Mesenchymal stem cell (in vitro differentiated cells and primary cell): ENCODE results near the gene DNAH14.
"Not testable (repeated sequence)": the region's sequence is repeated elsewhere in the genome, so short reads cannot be mapped to it uniquely, and the experiment has no call there.

ENCODE experiments used
- DNase-seq: peaks from one replicate; pipeline ENCODE4 v3.0.0-alpha.2; 2013
- H2AFZ ChIP-seq: one replicate; pipeline ENCODE4 v1.6.1; 2013; ENCODE audit warnings: low read depth, mild to moderate bottlenecking, control low read depth, inconsistent platforms, low read length, moderate library complexity
- H2AK5ac ChIP-seq: 2 replicates; pipeline ENCODE4 v1.6.1; 2013; ENCODE audit warnings: low read length, moderate library complexity, mild to moderate bottlenecking, inconsistent platforms; ENCODE audit not compliant: severe bottlenecking
- H2BK120ac ChIP-seq: one replicate; pipeline ENCODE4 v1.6.1; 2013; ENCODE audit warnings: low read depth, mild to moderate bottlenecking, inconsistent platforms, low read length, moderate library complexity
- H2BK12ac ChIP-seq, 2 experiments: one replicate each; pipeline ENCODE4 v1.6.1; 2013; ENCODE audit warnings: inconsistent platforms in 2 of 2, low read length in 2 of 2, mild to moderate bottlenecking in 2 of 2, moderate library complexity in 2 of 2, control low read depth in 1 of 2
- H2BK15ac ChIP-seq: one replicate; pipeline ENCODE4 v1.6.1; 2013; ENCODE audit warnings: mild to moderate bottlenecking, low read depth, inconsistent platforms; ENCODE audit not compliant: poor library complexity, severe bottlenecking
- H2BK5ac ChIP-seq: 2 replicates; pipeline ENCODE4 v1.6.1; 2013; ENCODE audit warnings: low read depth, mild to moderate bottlenecking, low read length, control low read depth, inconsistent platforms; ENCODE audit not compliant: poor library complexity, severe bottlenecking
- H3K14ac ChIP-seq, 2 experiments: one replicate each; pipeline ENCODE4 v1.6.1; 2013; ENCODE audit warnings: inconsistent platforms in 2 of 2, low read length in 2 of 2, control low read depth in 1 of 2, mild to moderate bottlenecking in 1 of 2, moderate library complexity in 1 of 2
- H3K18ac ChIP-seq, 2 experiments: one replicate each; pipeline ENCODE4 v1.6.1; 2013; ENCODE audit warnings: inconsistent platforms in 2 of 2, low read length in 2 of 2, control low read depth in 1 of 2, low read depth in 1 of 2, mild to moderate bottlenecking in 1 of 2
- H3K23ac ChIP-seq, 2 experiments: one replicate each; pipeline ENCODE4 v1.6.1; 2013; ENCODE audit warnings: inconsistent platforms in 2 of 2, low read length in 2 of 2, mild to moderate bottlenecking in 2 of 2, moderate library complexity in 2 of 2, control low read depth in 1 of 2
- H3K27ac ChIP-seq: 2 replicates; pipeline ENCODE4 v1.5.1; 2013; ENCODE audit warnings: mild to moderate bottlenecking, moderate library complexity, low read length, control low read depth, inconsistent platforms; ENCODE audit not compliant: poor library complexity, severe bottlenecking
- H3K27me3 ChIP-seq, 2 experiments: 2 replicates each; pipeline versions ENCODE4 v1.6.1 to v1.7.0; 2013; ENCODE audit warnings: low read length in 2 of 2, mild to moderate bottlenecking in 2 of 2, moderate library complexity in 2 of 2, control low read depth in 1 of 2, inconsistent platforms in 1 of 2; ENCODE audit not compliant: control insufficient read depth in 1 of 2, insufficient read depth in 1 of 2
- H3K36me3 ChIP-seq, 2 experiments: 2 replicates each; pipeline versions ENCODE4 v1.6.1 to v1.7.0; 2013; ENCODE audit warnings: low read length in 2 of 2, control low read depth in 1 of 2, inconsistent platforms in 1 of 2, low read depth in 1 of 2, mild to moderate bottlenecking in 1 of 2; ENCODE audit not compliant: insufficient read depth in 2 of 2, control insufficient read depth in 1 of 2
- H3K4ac ChIP-seq, 2 experiments: one replicate each; pipeline ENCODE4 v1.6.1; 2013; ENCODE audit warnings: inconsistent platforms in 2 of 2, low read length in 2 of 2, mild to moderate bottlenecking in 2 of 2, moderate library complexity in 2 of 2, control low read depth in 1 of 2, low read depth in 1 of 2
- H3K4me1 ChIP-seq: 2 replicates; pipeline ENCODE4 v1.6.1; 2013; ENCODE audit warnings: low read depth, low read length, control low read depth; ENCODE audit not compliant: control insufficient read depth, insufficient read depth
- H3K4me2 ChIP-seq: 2 replicates; pipeline ENCODE4 v1.6.1; 2013; ENCODE audit warnings: low read length, mild to moderate bottlenecking, inconsistent platforms; ENCODE audit not compliant: poor library complexity, severe bottlenecking
- H3K4me3 ChIP-seq, 2 experiments: 2 replicates each; pipeline versions ENCODE4 v1.5.1 to v1.7.0; 2013; ENCODE audit warnings: low read length in 2 of 2, mild to moderate bottlenecking in 2 of 2, control low read depth in 1 of 2, low read depth in 1 of 2; ENCODE audit not compliant: insufficient read depth in 1 of 2
- H3K79me1 ChIP-seq: replicated peaks from 2 replicates; pipeline ENCODE4 v1.6.1; 2013; ENCODE audit warnings: mild to moderate bottlenecking, control low read depth, low read length, inconsistent platforms; ENCODE audit not compliant: poor library complexity, severe bottlenecking
- H3K9ac ChIP-seq: 2 replicates; pipeline ENCODE4 v1.7.0; 2013; ENCODE audit warnings: mild to moderate bottlenecking, low read length, moderate library complexity
- H3K9me3 ChIP-seq: 2 replicates; pipeline ENCODE4 v1.7.0; 2013; ENCODE audit warnings: mild to moderate bottlenecking, low read length; ENCODE audit not compliant: control insufficient read depth
- H4K8ac ChIP-seq: one replicate; pipeline ENCODE4 v1.6.1; 2013; ENCODE audit warnings: inconsistent platforms, mild to moderate bottlenecking, low read length, moderate library complexity
- H4K91ac ChIP-seq: one replicate; pipeline ENCODE4 v1.6.1; 2013; ENCODE audit warnings: mild to moderate bottlenecking, low read length, inconsistent platforms
- WGBS: methylation state at CpG from one replicate; pipeline ENCODE4 v1.1.7; 2013; ENCODE audit warnings: mixed read lengths; 5-methylcytosine and 5-hydroxymethylcytosine counted together

DNAH14 gene

DNA sequence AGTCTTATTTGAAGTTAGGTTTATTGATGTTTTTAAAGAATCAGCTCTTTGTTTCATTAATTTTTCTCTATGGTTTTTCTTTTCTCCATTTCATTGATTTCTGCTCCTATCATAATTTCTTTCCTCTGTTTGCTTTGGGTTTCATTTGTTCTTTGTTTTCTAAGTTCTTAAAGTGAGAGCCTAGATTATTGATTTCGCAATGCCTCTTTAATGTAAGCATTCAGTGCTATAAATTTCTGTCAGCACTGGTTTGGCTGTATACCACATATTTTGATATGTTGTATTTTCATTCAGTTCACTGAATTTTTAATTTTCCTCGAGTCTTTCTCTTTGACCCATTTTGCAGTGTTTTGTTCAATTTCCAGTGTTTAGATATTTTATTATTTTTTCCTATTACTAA is 68.7 kb downstream of the DNAH14 start:
- H3K9me3 ChIP-seq, result peaks cover 33% of the 10 kb centered on the region
- no peak overlapping the region for H4K91ac ChIP-seq
- H2AFZ ChIP-seq, result no peak overlapping the region
- H3K23ac ChIP-seq, result no peak overlapping the region
- no peak overlapping the region for H2BK5ac ChIP-seq
- H4K8ac ChIP-seq, result no peak overlapping the region
- H2BK15ac ChIP-seq, result no peak overlapping the region
- no peak overlapping the region for H3K14ac ChIP-seq
- H3K18ac ChIP-seq, result no peak overlapping the region
- no peaks in the 10 kb centered on the region for H3K36me3 ChIP-seq
- peaks cover 11% of the 10 kb centered on the region for H3K79me1 ChIP-seq
- H3K4me1 ChIP-seq, result no peaks in the 10 kb centered on the region
- no CpG with 5 or more reads among the region's 2 CpGs for WGBS
- H3K4me2 ChIP-seq, result no peak overlapping the region
- no peak overlapping the region for H2AK5ac ChIP-seq
- no peak overlapping the region for H3K27ac ChIP-seq
- no peaks in the 10 kb centered on the region for H3K27me3 ChIP-seq
- H3K9ac ChIP-seq, result no peak overlapping the region
- no peak for DNase-seq
- no peak overlapping the region for H3K4ac ChIP-seq
- no peak overlapping the region for H2BK12ac ChIP-seq
- H2BK120ac ChIP-seq, result no peak overlapping the region
- H3K4me3 ChIP-seq, result no peak overlapping the region

DNA sequence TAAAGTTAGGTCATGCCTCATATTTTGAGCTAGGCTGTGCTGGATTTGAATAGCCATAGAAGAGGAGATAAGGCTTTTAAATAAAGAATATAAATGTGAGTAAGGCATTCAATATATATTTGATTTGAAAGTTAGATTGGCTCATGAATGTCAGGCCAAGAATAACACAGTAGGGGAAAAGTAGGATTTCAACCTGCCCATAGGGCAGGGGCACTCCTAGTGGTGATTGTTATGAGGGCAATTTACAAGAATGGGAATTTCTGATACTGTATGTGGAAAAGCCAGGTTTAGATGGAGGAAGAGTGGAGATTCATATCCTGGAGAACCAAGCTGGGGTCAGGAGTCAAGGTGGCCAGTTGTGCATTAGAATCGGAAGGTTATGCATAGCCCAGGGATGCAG is 74.9 kb downstream of the DNAH14 start:
- WGBS, result 98% methylated on average over 1 of the region's 1 CpG
- no peak overlapping the region for H3K18ac ChIP-seq
- H2BK5ac ChIP-seq, result no peak overlapping the region
- no peak overlapping the region for H2AK5ac ChIP-seq
- no peaks in the 10 kb centered on the region for H3K79me1 ChIP-seq
- no peak overlapping the region for H3K14ac ChIP-seq
- H3K27ac ChIP-seq, result no peak overlapping the region
- no peak overlapping the region for H2BK12ac ChIP-seq
- H3K4me2 ChIP-seq, result no peak overlapping the region
- H3K4ac ChIP-seq, result no peak overlapping the region
- H3K27me3 ChIP-seq, result no peaks in the 10 kb centered on the region
- no peaks in the 10 kb centered on the region for H3K36me3 ChIP-seq
- H2BK15ac ChIP-seq, result no peak overlapping the region
- no peak overlapping the region for H2BK120ac ChIP-seq
- H4K8ac ChIP-seq, result no peak overlapping the region
- H3K4me1 ChIP-seq, result no peaks in the 10 kb centered on the region
- H3K9me3 ChIP-seq, result peaks cover 15% of the 10 kb centered on the region
- no peak overlapping the region for H2AFZ ChIP-seq
- no peak for DNase-seq
- no peak overlapping the region for H3K9ac ChIP-seq
- no peak overlapping the region for H3K4me3 ChIP-seq
- H3K23ac ChIP-seq, result no peak overlapping the region
- no peak overlapping the region for H4K91ac ChIP-seq

- not testable (repeated sequence) for H3K4ac ChIP-seq, H3K23ac ChIP-seq, H3K36me3 ChIP-seq, H2BK15ac ChIP-seq, H3K79me1 ChIP-seq, H2BK120ac ChIP-seq, H2AFZ ChIP-seq, H2BK12ac ChIP-seq, H3K4me2 ChIP-seq, H3K18ac ChIP-seq, H3K4me3 ChIP-seq, H4K91ac ChIP-seq, H4K8ac ChIP-seq, H2AK5ac ChIP-seq, DNase-seq, H3K9ac ChIP-seq, H3K9me3 ChIP-seq, H3K27ac ChIP-seq, H3K14ac ChIP-seq, H3K27me3 ChIP-seq, H2BK5ac ChIP-seq, H3K4me1 ChIP-seq
- WGBS, result 94% methylated on average over 5 of the region's 5 CpGs
These were observed 76.9 kb downstream of the DNAH14 start for GRCh38 chr1:225006352-225006751.

DNA sequence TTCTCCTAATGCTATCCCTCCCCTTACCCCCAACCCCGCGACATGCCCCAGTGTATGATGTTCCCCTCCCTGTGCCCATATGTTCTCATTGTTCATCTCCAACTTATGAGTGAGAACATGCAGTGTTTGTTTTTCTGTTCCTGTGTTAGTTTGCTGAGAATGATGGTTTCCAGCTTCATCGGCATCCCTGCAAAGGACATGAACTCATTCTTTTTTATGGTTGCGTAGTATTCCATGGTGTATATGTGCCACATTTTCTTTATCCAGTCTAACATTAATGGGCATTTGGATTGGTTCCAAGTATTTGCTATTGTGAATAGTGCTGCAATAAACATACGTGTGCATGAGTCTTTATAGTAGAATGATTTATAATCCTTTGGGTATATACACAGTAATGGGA is 78.6 kb downstream of the DNAH14 start:
- H3K36me3 ChIP-seq, H2BK15ac ChIP-seq, H4K8ac ChIP-seq, H4K91ac ChIP-seq, H2AFZ ChIP-seq, H3K4ac ChIP-seq, H3K14ac ChIP-seq, H3K4me3 ChIP-seq, H3K79me1 ChIP-seq, H3K27ac ChIP-seq, H3K4me2 ChIP-seq, H3K27me3 ChIP-seq, H3K9me3 ChIP-seq, DNase-seq, H3K4me1 ChIP-seq, H2BK5ac ChIP-seq, H2AK5ac ChIP-seq, H3K18ac ChIP-seq, H3K23ac ChIP-seq, H2BK12ac ChIP-seq, H2BK120ac ChIP-seq, H3K9ac ChIP-seq: not testable (repeated sequence)
- WGBS, result 97% methylated on average over 5 of the region's 5 CpGs
